Osteoblast (primary cell): ENCODE measurements around the gene ALOX5. TPM values are rescaled to one million over a fixed set of nuclear protein-coding genes. Genes with fewer than 3 reads are reported as not detected.
"Not testable (repeated sequence)": the region's sequence is repeated elsewhere in the genome, so short reads cannot be mapped to it uniquely, and the experiment has no call there.

Experiments used
- DNase-seq: peaks from one replicate; pipeline ENCODE4 v3.0.0; 2011; ENCODE audit warnings: low spot score, mixed read lengths; ENCODE audit not compliant: insufficient read length; ENCODE audit errors: missing footprints
- H2AFZ ChIP-seq: 2 replicates; pipeline ENCODE4 v1.6.0; 2011; ENCODE audit warnings: mild to moderate bottlenecking, low read length
- H3K27ac ChIP-seq: 2 replicates; pipeline ENCODE4 v1.5.1; 2011; ENCODE audit warnings: mild to moderate bottlenecking, low read depth, low read length, moderate library complexity
- H3K27me3 ChIP-seq: 2 replicates; pipeline ENCODE4 v1.6.0; 2012; ENCODE audit warnings: mild to moderate bottlenecking, control low read depth, inconsistent platforms, low read length, moderate library complexity; ENCODE audit not compliant: insufficient read depth
- H3K36me3 ChIP-seq: 2 replicates; pipeline ENCODE4 v1.5.1; 2011; ENCODE audit warnings: mild to moderate bottlenecking, low read length, control low read depth, moderate library complexity; ENCODE audit not compliant: insufficient read depth
- H3K4me1 ChIP-seq: 2 replicates; pipeline ENCODE4 v1.5.1; 2011; ENCODE audit warnings: mild to moderate bottlenecking, low read length, control low read depth, moderate library complexity; ENCODE audit not compliant: insufficient read depth
- H3K4me2 ChIP-seq: 2 replicates; pipeline ENCODE4 v1.6.0; 2011; ENCODE audit warnings: mild to moderate bottlenecking, low read length; ENCODE audit not compliant: insufficient read depth
- H3K4me3 ChIP-seq: fragments of 200-600 bp; sonication (generic); 3 replicates; pipeline ENCODE4 v1.5.1; 2012; ENCODE audit warnings: mild to moderate bottlenecking, low read length, inconsistent platforms; ENCODE audit not compliant: insufficient read depth
- H3K79me2 ChIP-seq: 2 replicates; pipeline ENCODE4 v1.6.0; 2012; ENCODE audit warnings: mild to moderate bottlenecking, low read length, control low read depth, inconsistent platforms; ENCODE audit not compliant: insufficient read depth
- H3K9me3 ChIP-seq: 2 replicates; pipeline ENCODE4 v1.5.1; 2011; ENCODE audit warnings: low read depth, low read length, control low read depth
- H4K20me1 ChIP-seq: 2 replicates; pipeline ENCODE4 v1.6.0; 2012; ENCODE audit warnings: mild to moderate bottlenecking, low read length, control low read depth; ENCODE audit not compliant: insufficient read depth
- CTCF ChIP-seq: IDR thresholded peaks from 2 replicates; pipeline ENCODE4 v1.5.1; 2011; ENCODE audit warnings: mild to moderate bottlenecking, low read depth, low read length, moderate library complexity; ENCODE audit errors: extremely low read depth
- total RNA-seq: library from RNA; depleted of rRNA; stranded (reverse); fragments of >200 nt; gene quantifications from 2 replicates; pipeline ENCODE4 v1.2.3, GENCODE V29; 2012

Gene ALOX5
- total RNA-seq, 1 donor, result not detected

GRCh38 chr10:45355494-45355893, 18.5 kb upstream of the ALOX5 start:
- DNase-seq, result peak; percentile 21
- no peaks in the 10 kb centered on the region for H4K20me1 ChIP-seq
- no peaks in the 10 kb centered on the region for H3K79me2 ChIP-seq

GRCh38 chr10:45358961-45359360, 15.1 kb upstream of the ALOX5 start:
- H3K4me1 ChIP-seq, result not testable (repeated sequence)

More at GRCh38 chr10:45355494-45355893, 18.5 kb upstream of the ALOX5 start:
- Histone ChIP-seq H2AFZ (no peak overlapping the region), H3K9me3 (no peaks in the 10 kb centered on the region), H3K27me3 (no peaks in the 10 kb centered on the region), H3K4me3 (no peak overlapping the region), H3K4me2 (no peak overlapping the region), H3K27ac (no peak overlapping the region), H3K36me3 (no peaks in the 10 kb centered on the region), H3K4me1 (peaks cover 3% of the 10 kb centered on the region)
- no peak for TF ChIP-seq CTCF

GRCh38 chr10:45361983-45362799, 11.8 kb upstream of the ALOX5 start:
- not testable (repeated sequence) for H3K4me3 ChIP-seq, H3K4me1 ChIP-seq, H3K27ac ChIP-seq, H2AFZ ChIP-seq, H3K36me3 ChIP-seq, H3K27me3 ChIP-seq, H3K9me3 ChIP-seq, H3K4me2 ChIP-seq, DNase-seq, H4K20me1 ChIP-seq, H3K79me2 ChIP-seq

More at GRCh38 chr10:45358961-45359360, 15.1 kb upstream of the ALOX5 start:
- not testable (repeated sequence) for H3K79me2 ChIP-seq, H3K9me3 ChIP-seq, H2AFZ ChIP-seq, DNase-seq, H3K27me3 ChIP-seq, H4K20me1 ChIP-seq, H3K4me3 ChIP-seq, H3K36me3 ChIP-seq, H3K4me2 ChIP-seq, H3K27ac ChIP-seq

- not testable (repeated sequence) for H3K79me2 ChIP-seq, H3K4me1 ChIP-seq, H4K20me1 ChIP-seq, H3K9me3 ChIP-seq, H2AFZ ChIP-seq, H3K36me3 ChIP-seq, DNase-seq, H3K27me3 ChIP-seq, H3K4me2 ChIP-seq, H3K4me3 ChIP-seq, H3K27ac ChIP-seq
Measured at GRCh38 chr10:45367643-45368042, 6.4 kb upstream of the ALOX5 start.

GRCh38 chr10:45368181-45368580, 5.8 kb upstream of the ALOX5 start:
- Histone ChIP-seq H3K4me2 (no peak overlapping the region), H3K79me2 (no peaks in the 10 kb centered on the region), H4K20me1 (no peaks in the 10 kb centered on the region), H3K4me1 (no peaks in the 10 kb centered on the region), H3K36me3 (no peaks in the 10 kb centered on the region), H3K27ac (no peak overlapping the region), H3K27me3 (peaks cover 11% of the 10 kb centered on the region), H3K9me3 (no peaks in the 10 kb centered on the region), H2AFZ (no peak overlapping the region), H3K4me3 (no peak overlapping the region)
- DNase-seq, result no peak
- no peak for TF ChIP-seq CTCF
